NCI-H2029 treated with DMSO at 0.1 percent for 48 hours (cell line): ENCODE data around the gene TMEM175.

Experiments used
- DNase-seq: peaks from one replicate; lab custom pipeline; 2025; lab: John Stamatoyannopoulos, UW

The TMEM175 gene

DNA sequence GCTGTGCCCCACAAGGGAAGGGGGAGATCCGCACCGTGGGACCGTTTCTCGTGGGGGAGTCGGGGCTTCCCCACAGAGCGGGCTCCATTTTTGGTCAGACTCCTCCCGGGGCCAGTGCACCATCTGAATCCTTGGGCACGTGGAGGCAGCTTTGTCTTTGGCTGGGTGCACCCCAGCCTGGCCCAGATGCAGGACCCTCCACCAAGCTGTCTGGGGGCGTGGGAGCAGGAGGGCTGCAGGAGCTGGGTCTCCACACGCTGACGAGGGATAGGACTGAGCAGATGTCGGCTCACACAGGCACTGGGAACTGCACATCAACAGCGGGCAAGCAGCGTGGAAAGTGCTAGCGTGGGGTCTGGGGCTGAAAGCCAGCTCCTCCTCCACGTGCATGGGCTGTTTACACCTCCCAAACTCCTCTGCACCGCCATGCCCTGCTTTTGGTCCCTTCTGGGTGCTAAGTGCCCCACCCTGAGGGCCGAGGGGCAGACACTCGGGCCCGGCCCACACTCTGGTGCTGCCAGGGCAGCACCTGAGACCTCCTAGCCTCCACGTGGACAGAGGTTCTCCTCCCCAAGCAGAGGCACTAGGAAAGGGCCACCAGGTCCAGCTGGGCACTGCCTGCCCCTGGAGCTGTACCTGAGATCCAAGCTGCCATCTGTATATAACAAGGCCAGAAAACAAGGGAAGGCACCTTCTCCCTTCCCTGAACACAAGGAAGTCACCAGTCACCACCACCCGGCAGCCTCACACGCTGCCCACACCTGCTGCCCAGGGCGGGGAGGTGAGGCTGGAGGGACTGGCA is 27.3 kb downstream of the TMEM175 start:
- no peak for DNase-seq

DNA sequence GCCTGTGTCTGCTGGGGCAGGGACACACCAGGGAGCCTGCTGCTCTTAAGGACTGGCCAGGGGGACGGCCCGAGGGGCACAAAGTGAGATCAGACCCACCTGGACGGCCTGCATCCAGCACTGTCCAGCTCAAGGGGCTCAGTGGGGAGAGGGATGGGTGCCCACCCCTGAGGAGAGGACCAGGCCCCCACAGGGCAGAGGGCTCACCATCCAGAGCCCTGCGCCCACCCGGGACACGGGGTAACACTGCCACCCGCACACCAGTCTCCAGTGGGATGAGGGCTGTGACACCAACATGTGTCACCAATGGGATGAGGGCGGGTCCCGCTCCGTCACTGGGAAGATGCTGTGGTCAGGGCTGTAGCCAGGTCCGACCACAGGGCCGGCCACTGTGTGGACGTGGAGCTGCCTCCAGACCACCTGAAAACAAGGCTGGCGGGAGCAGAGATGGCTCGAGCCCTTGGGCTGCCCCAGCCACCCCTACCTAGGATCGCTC is 27.9 kb downstream of the TMEM175 start:
- DNase-seq: no peak

DNA sequence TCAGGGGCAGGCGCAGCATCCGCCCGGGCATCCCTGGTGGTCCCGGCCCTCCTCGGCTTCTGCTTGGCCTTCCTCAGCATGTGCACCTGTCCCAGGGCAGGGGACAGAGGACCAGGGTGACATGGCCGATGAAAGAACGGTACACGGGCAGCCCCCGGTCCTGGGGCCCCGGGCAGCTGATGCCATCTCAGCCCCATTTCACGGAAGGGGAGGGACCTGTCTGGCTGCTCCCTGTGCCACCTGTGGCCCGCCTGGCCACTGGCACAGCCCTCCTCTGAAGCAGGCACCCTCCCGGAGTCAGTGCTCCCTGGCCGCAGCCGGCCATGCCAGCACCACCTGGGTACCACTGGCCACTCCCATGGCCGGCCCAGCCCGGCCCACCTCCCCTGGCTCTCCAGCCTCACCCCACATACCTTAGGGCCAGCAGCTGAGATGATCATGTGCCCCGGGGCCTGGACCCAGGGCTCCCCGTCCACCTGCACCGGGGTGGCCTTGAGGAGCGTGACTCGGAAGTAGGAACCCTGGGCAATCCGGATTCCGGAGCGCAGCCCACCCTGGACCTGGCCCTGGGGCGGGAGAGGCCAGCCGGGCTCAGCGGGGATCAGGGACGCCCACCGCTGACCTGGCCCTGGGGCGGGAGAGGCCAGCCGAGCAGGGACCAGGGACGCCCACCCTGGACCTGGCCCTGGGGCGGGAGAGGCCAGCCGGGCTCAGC is 28.5 kb downstream of the TMEM175 start:
- DNase-seq: no peak

DNA sequence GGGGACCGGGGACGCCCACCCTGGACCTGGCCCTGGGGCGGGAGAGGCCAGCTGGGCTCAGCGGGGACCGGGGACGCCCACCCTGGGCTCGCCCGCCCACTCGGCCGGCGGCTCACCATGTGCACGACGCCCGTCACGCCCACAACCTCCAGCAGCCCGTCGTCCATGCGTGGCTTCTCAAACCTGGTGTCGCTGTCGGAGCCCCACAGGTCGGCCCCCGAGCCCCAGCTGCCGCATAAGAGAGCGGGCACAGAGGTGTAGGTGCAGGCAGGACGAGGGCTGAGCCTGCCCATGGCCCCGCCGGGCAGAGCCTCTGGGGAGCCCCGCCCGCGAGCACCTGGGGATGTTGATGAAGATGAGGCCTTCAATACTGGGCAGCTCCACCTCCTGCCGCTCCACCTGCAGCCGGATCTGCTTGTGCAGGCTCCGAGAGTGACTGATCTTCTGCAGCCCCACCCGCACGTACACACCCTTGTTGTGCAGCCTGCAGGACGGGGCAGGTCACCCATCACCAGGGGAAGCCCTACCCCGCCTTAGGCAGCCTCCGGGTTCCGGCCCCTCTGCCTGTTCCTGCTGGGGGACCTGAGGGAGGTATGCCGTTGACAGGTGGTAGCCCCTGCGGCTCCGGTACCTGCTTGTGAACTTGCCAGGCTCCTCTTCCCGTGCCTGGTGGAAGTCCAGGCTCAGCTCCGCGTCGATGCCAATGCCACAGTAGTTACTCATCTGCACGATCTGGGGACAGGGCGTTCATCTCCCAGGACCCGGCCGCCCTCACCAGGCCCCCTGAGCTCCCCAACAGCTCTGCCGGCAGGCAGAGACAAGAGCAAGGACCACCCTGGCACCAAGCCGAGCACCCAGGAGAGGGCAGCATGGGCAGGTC is 29.3 kb downstream of the TMEM175 start:
- DNase-seq: no peak

DNA sequence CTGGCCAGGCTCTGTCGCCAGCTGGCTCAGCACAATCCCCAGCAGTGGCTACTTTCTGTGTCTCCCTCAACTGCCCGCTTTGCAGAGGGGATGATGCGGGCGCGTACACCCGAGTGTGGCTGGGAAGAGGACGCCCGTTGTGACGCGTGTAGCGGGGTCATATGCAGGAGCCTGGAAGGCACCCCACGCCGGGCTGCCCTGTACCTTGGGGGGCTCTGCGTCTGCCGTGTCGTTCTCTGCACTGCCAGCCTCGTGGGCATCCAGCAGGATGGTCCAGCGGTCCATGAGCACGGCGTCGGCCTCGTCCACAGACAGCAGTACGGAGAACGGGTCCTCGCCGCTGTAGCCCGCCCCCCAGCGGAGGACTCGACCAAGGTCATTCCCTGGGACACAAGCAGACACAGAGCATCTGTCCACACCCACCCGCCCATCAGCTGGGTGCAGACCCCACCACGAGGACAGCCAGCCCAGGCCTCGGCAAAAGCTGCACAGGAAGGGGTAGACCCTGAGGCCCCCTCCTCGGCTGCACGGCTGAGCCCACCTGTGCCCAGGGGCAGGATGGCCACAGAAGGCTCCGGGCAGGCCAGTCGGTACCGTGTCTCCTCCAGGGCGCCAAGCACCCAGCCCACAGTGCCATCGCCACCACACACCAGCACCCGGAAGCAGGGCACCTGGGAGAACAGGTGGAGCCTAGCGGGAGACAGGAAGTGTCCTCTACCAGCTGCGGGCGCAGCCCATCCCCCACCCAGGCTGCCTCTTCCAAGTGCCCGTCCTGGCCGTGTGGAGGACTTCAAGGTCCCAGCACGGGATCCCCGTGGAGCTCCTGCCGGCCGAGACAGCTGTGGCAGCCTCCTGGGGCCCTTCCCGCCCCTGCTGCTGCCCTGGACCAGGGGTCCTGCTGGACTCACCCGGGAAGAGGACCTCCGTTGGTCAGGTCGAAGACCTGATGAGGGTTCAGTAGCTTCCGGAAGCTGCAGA is 30.3 kb downstream of the TMEM175 start:
- DNase-seq: peak; percentile 74

DNA sequence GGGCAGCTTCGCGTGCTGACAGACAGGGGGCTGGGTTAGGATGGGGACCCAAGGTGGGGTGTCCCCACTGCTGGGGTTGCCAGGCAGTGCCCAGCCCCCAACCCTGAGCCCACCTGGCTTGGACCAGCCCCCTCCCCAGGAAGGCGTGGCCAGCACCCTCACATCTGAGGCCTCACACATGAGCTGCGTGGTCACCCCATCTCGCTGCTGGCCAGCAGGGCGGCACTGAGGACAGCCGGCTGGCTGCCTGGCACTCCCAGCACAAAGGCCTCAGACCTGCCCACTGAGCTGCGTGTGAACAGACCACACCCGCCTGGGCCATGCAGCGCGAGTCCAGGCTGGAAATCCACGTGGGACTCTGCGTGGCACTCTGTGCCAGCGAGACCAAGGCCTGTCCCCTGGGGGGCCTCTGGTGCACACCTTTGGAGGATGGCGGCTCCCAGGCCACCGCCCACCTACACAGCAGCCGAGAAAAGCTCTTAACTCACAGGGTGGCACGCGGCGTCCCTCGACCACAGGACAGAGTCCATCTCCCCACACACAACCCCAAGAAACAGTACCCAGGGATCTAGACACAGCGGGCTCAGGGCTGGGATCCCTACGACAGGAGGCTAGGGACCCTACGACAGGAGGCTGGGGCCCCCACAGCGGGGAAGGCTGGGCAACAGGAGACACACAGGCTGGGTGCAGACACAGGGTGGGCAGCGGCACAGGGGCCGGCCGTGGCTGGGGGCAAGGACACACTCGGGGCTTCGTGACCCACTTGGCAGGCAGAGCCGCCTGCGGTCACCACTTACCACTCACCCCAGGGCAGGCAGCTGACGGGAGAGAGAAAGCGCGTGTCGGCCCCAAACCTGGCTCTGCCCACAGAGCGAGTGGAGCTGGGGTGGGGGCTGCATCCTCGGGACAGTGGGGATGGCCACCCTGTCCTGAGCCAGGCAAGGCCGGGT is 31.3 kb downstream of the TMEM175 start:
- no peak for DNase-seq

DNA sequence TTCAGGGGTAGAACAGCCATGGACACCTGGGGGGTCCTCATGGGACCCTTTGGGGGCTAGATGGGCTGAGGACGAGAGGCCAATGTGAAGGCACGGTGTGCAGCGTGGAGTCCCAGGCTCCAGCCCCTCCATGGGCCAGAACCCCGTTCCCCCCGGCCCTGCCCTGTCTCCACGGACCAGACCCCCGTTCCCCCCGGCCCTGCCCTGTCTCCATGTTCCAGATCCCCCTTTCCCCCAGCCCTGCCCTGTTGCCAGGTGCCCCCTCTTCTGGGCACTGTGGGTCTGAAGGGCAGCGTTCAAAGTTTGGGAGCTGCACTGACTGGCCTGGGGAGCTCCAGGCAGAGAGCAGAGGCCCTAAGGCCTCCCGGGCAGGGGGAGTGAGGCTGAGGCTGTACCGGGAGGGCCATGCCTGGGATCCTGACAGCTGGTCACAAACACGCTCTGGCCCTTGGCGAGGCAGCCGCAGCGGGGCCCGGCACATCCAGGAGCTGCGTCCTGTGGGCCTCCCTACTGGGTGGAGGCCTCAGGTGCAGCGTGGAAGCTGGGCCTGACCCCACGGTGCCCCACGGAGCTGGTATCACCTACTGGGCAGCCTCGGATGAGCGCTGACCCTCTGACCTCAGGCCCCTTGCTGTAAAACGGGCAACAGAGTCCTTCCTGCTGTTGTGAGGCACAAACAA is 32.2 kb downstream of the TMEM175 start:
- DNase-seq: no peak

DNA sequence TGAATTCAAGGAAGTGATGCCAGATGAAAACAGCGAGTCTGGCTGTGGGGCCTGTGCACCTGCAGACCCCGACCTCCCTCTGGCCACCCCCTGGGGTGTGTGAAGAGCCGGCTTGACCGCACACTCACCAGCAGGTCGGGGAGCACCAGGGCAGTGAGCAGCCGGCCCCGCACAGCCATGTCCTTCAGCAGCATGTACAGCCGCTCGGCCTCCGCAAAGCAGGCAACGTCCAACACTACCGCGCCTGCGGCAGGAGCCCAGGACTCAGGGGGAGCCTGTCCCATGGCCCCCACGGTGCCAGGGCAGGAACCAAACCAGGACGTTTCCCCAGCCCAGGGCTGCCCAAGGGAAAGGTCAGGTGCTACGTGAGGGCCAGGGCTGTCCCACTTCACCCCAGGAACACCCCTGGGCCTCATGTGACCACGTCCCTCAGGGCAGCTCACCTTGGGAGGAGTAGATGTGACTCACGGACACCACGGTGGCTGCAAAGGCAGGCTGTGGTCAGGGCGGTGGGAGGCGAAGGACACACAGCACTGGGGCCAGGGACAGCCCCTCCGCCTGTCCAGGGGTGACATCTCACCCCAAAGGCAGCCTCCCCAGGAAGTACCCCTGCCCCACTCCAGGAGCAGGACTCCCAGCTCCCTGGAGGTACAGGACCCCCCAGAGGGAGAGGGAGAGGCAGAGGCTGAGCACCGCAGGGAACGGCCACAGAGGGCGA is 32.9 kb downstream of the TMEM175 start:
- no peak for DNase-seq

DNA sequence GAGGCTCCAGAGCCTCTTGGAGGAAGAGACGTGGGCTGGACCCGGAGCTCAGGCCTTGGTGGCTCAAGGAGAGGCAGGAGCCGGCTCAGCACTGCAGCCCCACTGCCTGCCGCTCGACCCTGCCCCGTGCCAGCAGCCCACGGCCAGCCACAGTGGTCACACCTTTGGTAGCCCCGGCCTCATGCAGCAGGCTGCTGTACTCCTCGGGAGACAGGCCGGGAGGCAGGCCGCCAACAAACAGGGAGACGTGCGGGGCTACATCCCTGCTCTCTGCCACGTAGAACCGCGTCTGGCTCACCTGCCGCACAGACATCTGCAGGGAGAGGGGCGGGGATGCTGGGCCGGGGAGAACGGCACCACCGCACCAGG is 33.5 kb downstream of the TMEM175 start:
- DNase-seq: no peak

DNA sequence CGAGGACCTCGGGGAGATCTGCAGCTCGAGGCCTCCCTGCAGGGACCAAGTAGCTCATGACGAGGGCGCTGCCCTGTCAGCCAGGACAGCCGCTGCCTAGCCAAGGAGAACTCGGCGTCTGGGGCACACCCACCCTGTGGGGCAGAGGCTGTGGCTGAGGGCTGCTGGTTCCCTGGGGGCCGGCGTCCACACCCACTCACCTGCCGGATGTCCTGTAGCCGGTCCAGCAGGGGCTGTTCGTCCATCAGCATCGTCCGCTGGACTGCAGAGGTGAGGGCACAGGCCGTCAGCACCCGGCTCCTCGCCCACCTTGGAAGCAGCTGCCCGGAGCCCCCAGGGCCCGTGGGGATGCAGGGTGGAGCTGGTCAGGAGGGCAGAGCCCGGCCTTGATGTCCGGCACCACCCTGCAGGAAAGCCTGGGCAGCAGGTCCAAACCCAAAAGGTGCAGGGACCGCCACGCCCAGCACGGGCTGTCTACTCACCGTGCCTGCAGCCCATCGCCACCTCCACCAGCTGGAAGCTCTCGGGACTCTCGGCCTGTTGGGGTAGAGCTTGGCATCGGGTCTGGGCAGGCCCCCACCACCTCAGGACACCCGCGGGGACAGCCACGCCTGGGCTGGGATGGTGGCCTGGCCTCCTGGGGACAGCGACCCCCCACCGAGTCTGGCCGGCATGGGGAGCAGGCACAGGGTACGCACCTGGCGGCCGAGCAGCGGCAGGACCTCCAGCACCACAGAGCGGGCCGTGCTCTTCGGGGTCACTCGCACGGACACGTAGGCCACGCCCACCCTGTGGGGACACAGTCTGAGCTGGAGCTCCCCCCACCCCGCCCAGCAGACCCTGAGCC is 34.2 kb downstream of the TMEM175 start:
- DNase-seq: no peak

DNA sequence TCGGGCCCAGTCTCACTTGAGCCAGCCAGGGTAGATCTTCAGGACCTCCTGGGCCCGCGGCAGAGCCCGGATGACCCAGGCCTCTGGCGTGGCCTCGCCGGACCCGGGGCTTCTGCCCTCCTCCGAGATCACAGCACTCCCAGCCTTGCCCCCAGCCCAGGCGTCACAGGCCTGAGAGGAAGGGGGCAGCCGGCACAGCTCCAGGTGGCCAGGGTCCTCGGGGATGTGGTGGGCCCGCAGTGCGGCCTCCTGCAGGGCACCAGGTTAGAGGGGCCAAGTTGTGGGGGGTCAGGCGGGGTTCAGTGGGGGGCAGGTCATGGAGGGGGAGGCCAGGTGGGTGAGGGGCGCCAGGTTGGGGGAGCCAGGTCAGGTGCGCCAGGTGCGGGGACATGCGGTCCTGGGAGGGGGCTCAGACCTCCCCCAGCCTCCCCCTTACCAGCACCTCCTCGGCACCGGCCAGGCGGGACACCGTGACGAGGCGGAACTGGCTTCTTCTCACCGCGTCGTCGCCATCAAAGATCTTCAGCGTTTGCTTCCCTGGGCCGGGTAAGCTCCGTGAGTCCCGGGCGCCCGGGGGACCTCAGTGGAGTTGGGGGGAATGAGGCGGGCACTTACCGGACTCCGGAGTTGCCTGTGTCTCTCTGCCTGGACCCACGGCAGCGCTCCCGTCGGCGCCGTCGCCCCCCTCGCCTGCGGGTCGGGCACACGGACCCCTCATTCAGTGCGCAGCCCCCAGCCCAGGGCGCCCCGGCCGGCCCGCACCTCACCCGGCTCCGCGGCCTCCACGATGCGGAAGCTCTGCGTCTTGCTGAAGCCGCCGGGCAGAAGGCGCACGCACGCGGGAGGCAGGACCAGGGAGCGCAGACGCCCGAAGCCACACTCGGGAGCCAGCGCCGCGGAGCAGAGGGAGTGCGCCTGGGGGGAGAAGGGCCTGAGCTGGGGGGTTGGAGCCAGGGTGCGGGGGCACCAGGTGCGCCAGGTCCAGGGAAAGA is 35.1 kb downstream of the TMEM175 start:
- DNase-seq: no peak

DNA sequence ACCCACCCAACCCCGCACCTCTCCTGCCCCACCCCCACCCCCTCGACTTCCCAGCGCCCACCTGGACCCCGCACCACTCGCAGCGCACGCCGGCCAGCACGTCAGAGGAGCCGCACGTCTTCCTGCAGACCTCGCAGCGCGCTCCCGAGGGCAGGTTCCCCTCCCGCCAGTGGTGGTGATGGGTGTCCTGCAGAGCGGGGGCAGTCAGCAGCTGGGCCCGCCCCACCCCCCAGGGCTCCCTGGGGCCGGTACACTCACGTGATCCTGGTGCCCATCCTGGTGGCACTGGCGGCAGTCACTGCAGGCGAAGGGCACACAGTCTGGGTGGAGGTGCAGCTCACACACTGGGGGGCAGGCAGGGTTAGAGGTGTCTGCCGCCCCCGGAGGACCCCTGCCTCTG is 36.0 kb downstream of the TMEM175 start:
- no peak for DNase-seq

DNA sequence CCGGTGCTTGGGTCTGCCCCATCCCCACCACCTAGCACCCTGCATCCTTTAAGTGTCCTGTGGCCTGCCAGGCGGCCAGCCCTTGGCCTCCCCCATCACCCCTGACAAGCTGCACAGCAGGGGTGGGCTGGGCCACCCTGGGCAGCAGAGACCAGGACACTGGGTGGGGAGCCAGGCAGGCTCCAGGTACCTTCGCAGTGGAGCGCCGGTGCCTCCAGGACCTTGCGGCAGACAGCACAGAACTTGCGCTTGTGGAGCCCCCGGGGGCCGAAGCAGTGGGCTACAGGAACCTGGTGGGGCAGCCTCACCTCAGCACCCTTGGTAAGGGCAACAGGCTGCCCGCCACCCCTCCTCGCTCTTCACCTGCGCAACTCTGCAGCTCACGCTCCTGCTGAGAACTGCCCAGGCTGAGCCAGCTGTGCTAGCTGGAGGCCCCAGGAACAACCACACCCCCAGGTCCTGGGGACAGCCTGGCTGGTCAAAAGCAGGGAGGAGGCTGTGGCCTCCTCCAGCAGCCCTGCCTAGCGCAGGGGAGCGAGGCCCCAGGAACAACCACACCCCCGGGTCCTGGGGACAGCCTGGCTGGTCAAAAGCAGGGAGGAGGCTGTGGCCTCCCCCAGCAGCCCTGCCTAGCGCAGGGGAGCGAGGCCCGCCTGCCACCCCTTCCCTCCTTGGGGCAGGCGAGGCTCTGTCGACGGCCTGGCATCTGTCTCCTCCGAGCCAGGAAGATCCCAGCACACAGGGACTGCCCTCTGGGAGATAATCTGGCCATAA is 36.5 kb downstream of the TMEM175 start:
- DNase-seq: no peak

DNA sequence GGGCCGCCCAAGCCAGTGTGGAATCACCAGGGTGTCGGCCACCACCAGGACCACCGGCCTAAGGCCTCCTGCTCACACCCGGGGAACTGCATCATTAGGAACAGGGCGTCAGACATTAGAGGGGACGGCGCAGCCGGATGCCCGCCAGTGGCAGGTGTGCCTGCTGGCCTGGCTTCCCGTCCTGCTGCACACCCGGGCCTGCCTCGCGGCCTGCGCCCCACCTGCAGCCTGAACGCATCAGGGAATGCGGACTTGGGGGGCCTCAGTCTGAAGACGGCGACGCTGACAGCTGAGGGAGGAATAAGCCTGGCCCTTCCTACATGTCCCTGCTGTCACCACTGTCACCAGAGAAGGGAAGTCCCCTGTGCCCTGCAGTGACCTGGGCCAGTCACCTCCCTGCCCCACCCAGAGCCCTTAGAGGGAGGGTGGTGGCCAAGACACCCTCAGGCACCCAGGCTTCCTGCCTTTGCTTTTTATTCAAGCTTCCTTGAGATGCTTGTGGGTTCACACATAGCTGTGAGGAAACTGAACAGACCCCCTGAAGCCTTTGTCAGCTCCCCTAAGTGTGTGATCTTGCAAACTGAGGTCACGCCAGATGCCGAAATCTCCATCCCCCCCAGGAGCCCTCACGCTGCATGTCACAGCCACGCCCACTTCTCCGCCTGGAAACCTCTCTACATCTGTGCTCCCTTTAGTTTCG is 37.9 kb downstream of the TMEM175 start:
- no peak for DNase-seq

DNA sequence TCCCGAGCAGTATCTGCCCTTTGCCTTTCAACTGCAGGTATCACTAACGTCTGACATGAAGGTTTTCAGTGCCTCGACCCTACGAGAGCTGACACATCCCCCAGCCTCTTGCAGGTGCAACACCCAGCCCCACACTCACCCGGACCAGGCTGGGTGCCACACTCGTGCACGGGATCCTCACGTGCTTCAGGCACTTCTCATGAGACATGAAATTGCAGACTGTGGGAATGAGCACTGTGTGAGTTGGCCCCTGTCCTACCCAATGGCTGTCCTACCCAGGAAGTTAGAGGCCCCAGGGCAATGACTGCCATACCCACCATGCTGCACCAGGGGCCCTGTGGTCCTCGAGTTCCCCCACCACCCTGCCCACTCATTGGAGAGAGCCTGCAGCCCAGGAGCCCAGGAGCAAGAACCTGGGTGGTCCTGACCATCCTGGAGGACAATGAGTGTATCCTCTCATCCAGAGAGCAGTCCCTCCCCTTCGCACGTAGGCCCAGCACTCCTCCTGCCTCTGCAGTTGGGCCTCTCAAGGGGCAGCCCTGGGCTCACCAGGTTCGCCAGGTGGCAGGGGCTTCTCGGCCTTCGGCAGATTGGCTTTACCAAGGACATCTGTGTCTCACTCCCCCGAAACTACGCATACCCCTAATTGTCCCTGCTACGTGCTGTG is 38.7 kb downstream of the TMEM175 start:
- DNase-seq: no peak
